ENCODE results near the gene ACADSB.

DNA sequence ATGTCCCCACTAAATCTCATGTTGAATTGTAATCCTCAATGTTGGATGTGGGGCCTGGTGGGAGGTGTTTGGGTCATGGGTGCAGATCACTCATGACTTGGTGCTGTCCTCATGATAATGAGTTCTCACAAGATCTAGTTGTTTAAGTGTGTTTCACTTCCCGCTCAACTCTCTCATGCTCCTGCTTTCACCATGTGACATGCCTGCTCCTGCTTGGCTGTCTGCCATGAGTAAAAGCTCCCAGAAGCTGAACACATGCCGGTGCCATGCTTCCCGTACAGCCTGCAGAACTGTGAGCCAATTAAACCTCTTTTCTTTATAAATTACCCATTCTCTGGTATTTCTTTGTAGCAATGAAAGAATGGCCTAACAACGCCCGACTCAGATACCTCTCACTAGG lies 34.8 kb upstream of the ACADSB start:
- TF ChIP-seq, protein P1, sequence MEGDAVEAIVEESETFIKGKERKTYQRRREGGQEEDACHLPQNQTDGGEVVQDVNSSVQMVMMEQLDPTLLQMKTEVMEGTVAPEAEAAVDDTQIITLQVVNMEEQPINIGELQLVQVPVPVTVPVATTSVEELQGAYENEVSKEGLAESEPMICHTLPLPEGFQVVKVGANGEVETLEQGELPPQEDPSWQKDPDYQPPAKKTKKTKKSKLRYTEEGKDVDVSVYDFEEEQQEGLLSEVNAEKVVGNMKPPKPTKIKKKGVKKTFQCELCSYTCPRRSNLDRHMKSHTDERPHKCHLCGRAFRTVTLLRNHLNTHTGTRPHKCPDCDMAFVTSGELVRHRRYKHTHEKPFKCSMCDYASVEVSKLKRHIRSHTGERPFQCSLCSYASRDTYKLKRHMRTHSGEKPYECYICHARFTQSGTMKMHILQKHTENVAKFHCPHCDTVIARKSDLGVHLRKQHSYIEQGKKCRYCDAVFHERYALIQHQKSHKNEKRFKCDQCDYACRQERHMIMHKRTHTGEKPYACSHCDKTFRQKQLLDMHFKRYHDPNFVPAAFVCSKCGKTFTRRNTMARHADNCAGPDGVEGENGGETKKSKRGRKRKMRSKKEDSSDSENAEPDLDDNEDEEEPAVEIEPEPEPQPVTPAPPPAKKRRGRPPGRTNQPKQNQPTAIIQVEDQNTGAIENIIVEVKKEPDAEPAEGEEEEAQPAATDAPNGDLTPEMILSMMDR (IDR thresholded peaks at IDR 0.05; ENCODE audit: poor library complexity, severe bottlenecking): no peak
- no peak for TF ChIP-seq TAF1 (IDR thresholded peaks at IDR 0.05; ENCODE audit: low read depth)
- TF ChIP-seq POLR2AphosphoS5 (IDR thresholded peaks at IDR 0.05): no peak
